VCaP (cell line): ENCODE results near the gene SNRNP25.

Experiments used
- H3K27ac ChIP-seq: fragments of 450-650 bp; 2 replicates; pipeline ENCODE4 v1.5.1; 2017
- CTCF ChIP-seq: fragments of 450-650 bp; conservative IDR thresholded peaks from 2 replicates; pipeline ENCODE4 v1.5.1; 2017; ENCODE audit warnings: mild to moderate bottlenecking, moderate library complexity

Gene SNRNP25

GRCh38 chr16:101586-101985 lies 48.0 kb downstream of the SNRNP25 start:
- H3K27ac ChIP-seq: no peak overlapping the region
- no peak for TF ChIP-seq CTCF

GRCh38 chr16:102060-102855 lies 48.6 kb downstream of the SNRNP25 start:
- no peak for TF ChIP-seq CTCF
- H3K27ac ChIP-seq: no peak overlapping the region

- no peak overlapping the region for H3K27ac ChIP-seq
- TF ChIP-seq CTCF: no peak
These were observed 50.7 kb downstream of the SNRNP25 start for GRCh38 chr16:104355-104754.

- TF ChIP-seq CTCF: no peak
- H3K27ac ChIP-seq: no peak overlapping the region
These were observed 51.3 kb downstream of the SNRNP25 start for GRCh38 chr16:104928-105327.

- H3K27ac ChIP-seq: no peak overlapping the region
- no peak for TF ChIP-seq CTCF
These were observed 51.9 kb downstream of the SNRNP25 start for GRCh38 chr16:105521-105920.

GRCh38 chr16:106623-107324 lies 53.1 kb downstream of the SNRNP25 start:
- peak; percentile 77 for TF ChIP-seq CTCF
- H3K27ac ChIP-seq: no peak overlapping the region
